GM21381 (cell line): ENCODE results near the gene PPP1R12A.
"Not testable (repeated sequence)": the region's sequence is repeated elsewhere in the genome, so short reads cannot be mapped to it uniquely, and the experiment has no call there.

Experiments used
- ATAC-seq: cut with Tn5 transposase; IDR thresholded peaks from one replicate; pipeline ENCODE4 v1.9.1; 2021; ENCODE audit warnings: mild to moderate bottlenecking, moderate library complexity; ENCODE audit not compliant: unreplicated experiment

PPP1R12A gene

DNA sequence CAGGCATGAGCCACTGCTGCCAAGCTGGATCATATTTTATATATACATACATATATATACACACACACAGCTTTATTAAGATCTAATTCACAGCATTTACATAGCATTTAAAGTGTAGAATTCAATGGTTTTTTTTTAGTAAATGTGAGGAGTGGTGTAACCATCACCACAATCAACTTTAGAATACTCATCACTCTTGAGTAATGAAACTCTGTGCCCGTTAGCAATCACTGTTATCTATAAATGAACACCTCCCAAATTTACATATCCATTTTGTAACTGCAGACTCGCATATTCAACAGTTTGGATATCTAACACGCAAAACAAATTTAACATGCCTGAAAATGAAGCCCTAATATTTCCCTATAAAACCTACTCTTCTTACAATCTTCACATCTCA, 90.9 kb downstream of the PPP1R12A start:
- no peak for ATAC-seq

DNA sequence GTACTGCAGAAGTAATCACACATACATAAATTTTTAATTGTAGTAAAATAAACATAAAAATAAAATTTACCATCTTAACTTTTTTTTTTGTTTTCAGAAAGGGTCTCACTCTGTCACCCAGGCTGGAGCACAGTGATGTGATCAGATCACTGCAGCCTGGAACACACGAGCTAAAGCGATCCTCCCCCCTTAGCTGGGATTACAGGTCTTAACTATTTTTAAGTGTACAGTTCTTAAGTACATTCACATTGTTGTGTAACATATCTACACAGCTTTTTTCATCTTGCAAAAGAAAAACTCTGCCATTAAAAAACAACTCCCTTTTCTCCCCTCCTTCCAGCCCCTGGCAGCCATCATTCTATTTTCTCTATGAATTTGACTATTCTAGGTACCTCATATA, 92.3 kb downstream of the PPP1R12A start:
- ATAC-seq: no peak

DNA sequence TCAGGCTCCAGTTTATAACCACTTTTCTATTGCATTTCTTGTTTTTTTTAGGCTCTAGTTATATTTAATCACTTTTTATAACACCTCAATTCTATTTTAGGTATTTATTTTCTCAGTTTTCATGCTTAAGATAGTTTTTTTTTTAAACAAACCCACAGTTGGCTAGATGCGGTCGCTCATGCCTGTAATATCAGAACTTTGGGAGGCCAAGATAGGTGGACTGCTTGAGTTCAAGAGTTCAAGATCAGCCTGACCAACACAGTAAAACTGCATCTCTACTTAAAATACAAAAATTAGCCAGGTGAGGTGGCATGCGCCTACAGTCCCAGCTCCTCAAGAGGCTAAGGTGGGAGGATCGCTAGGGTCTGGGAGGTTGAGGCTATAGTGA, 93.0 kb downstream of the PPP1R12A start:
- no peak for ATAC-seq

DNA sequence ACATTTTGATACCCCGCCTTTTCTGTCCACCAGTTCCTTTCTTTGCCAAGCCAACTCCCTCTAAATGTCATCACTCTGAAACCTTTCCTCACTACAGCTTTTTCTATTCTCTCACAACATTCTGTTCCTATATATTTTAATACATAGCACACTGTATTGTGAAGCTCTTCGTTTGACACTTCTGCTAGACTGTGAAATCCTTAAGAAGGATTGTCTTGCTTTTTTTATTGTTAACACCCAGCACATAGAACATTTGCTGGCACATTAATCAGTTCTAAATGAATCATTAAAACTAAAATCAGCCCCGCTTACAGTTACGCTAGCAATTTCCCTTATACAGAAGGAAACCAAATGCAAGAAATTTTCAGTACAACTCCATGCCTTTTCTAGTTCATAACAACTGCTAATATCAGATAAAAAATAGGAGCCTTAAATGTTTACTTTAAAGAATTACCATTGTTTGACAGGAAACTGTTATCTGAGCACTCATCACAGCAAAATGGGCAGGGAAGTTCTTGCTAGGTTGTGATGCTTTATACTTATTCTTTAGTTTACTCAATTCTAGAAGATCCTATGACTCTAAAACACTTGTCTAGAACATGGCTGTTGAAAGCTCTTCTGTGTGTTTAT, 93.5 kb downstream of the PPP1R12A start:
- ATAC-seq: no peak

DNA sequence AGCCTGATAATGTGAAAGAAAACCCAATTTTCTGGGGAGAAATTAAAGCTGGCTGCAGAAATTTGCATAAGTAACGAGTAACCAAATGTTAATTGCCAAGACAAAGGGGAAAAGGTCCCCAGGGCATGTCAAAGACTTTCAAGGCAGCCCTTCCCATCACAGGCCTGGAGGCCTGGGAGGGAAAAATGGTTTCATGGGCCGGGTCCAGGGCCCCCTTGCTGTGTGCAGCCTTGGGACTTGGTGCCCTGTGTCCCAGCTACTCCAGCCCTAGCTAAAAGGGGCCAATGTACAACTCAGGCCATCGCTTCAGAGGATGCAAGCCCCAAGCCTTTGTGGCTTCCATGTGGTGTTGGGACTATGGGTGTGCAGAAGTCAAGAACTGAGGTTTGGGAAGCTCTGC, 96.5 kb downstream of the PPP1R12A start:
- no peak for ATAC-seq

DNA sequence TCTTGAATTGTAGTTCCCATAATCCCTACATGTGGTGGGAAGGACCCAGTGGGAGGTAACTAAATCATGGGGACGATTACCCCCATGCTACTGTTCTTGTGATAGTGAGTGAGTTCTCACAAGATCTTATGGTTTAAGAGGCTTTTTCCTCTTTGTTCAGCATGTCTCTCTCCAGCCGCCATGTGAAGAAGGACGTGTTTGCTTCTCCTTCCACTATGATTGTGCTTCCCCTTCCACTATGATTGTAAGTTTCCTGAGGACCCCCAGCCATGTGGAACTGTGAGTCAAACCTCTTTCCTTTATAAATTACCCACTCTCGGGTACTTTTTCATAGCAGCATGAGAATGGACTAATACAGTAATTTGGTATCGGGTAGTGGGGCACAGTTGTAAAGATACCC, 97.3 kb downstream of the PPP1R12A start:
- no peak for ATAC-seq

DNA sequence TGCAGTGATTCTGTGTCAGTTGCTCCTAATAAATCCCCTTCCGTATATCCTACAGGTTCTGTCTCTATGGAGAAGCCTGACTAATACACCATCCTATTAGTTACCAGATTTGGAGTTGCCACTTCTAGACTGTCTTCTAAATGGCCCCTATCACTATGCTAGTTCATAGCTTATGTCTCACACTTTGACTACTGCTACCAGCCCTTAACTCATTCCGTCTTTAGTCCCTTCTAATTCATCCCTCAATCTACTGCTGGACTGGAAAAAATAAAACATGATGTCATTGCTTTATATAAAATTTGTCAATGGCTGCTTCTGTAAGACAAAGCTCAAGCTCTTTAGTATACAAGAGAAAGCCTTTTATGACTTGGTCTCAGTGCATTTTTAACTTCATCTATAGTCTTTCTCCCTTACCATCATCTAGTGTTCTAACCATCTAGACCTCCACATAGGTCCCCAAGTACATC, 99.5 kb downstream of the PPP1R12A start:
- ATAC-seq: no peak

DNA sequence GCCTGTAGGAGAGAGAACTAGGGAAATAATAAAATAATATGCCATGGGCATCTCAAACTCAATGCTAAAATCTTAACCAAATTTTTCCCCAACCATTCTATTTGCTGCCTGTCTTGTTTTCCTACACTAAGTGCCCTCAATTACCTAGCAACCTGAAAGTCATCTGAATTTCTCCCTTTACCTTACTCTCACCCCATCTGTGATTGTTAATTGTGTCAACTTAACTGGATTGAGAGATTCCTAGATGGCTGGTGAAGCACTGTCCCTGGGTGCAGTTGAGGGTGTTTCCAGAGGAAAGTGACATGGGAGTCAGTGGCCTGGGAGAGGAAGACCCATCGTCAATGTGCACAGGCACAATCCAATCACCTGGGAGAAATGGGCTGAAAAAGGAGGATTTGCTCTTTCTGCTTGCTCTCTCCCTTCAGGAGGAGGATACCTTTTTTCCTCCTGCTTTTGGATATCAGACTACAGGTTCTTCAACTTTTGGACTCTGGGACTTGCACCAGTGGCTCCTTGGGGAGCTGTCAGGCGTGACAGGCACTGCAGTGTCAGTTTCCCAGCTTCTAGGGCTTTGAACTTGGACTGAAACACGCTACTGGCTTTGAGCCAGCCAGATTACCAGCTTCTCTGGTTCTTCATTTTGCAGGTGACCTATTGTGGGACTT, 100.1 kb downstream of the PPP1R12A start:
- ATAC-seq: no peak

DNA sequence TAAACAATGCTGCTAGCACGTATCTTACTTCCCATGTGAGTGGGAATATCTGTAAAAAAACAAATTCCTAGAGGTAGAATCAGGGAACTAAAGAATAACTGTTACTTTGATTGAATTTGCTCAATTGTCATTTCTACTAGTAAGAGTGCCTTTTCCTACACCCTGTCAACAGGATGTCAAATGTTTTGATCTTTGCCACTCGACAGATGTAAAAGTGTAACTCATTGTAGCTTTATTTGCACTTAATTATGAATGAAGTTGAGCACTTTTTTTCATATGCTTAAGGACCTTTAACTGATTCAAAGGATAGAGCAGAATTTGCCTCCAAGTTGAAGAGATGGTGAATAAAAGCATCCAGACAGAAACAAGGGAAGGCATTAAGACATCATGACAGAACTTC, 104.5 kb downstream of the PPP1R12A start:
- ATAC-seq: no peak

DNA sequence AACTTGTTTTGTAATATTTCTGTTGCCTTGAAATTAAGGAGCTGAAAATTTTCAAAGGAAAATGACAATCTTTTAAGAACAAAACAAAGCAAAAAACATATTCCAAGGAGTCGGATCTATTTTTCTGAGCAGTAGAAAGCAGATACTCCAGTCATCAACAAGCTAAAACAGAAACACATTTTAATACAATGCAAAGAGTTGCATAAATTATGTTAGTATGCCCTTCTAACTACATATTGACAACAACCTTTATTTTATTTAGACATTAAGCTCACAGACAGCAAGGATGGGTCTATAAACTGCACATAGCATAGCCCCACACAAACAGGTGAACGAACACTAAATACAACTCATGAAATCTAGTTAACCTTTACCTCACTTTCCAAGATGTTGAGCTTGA, 106.0 kb downstream of the PPP1R12A start:
- ATAC-seq: no peak

DNA sequence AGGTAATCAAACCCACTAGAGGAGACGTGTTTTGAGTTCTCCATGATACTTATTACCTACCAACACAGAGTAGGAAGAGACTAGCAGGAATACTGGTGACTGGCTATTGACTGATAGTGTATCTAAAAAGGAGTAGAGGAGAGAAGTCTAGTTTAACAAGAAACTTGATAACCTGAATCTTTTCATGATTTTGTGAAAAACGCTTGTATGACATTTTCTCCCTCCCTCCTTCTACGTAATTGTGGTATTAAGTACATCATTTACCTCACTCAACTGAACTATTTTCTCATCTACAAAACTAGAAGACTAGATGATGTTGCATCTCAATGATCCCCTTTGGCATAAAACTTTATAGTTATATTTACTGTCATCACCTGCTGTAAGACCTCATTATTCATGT, 107.4 kb downstream of the PPP1R12A start:
- no peak for ATAC-seq

DNA sequence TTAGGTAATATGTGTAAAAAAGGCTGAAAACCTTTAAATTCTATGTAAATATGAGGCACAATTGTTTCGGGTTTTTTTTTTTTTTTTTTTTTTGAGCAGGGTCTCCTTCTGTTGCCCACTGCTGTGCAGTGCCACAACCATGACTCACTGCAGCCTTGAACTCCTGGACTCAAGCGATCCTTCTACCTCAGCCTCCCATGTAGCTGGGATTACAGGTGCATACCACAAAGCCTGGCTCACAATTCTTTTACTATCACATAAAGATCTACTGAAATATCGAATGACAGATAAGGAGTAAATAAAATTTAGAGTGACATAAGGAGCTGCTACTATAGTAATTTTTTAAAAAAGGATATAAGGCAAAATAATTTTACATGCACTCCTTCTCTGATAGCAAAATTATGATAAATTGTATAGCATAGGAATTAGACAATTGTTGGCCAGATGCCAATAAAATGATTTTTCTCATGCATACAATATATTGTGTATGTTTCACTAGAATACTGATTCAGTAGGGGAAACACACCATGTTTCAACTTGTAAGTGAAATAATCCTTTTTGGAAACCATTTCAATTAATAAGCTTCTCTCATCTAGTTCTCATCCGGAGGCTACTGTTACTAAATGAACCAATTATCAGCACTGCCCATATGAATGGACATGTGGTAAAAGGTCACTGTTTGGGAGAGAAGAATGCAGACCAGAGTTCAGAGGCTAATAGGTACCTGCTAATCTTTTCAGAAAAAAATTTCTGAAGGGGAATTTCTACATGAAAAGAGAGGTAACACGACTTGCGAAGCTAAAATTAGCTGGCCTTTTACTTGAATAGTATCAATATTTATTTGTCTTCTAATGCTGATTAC, 108.4 kb downstream of the PPP1R12A start:
- ATAC-seq: no peak

DNA sequence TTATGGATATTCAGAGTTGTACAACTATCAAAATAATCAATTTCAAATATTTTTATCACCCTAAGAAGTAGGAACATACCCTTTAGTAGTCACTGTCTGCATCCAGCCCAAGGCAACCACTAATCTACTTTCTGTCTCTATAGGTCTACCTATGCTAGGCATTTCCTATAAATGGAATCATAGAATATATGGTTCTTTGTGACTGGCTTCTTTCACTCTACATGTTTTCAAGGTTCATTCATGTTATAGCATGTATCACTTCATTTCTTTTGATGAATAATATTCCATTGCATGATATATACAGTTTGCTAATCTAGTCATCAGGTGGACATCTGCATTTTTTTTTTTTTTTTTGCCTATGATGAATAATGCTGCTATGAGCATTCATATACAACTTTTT, 112.4 kb downstream of the PPP1R12A start:
- ATAC-seq: no peak

DNA sequence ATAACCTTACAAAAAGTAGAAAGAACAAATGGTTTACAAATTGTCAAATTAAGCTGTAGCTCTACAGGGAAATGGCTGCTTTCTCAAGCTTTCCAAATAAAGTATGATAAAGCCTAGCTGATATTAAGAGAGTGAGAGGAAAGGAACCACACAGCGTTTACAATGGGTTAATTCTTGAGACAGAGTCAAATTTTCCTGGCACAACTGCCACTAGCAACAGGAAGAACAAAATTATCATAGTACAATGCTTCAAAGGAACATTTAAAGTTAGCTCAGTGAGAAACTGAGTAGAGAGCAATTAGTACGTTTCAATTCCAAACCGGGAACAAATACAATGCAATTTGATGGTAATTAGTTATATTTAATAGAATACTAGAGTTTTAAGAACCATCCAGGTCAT, 116.0 kb downstream of the PPP1R12A start:
- ATAC-seq: no peak

DNA sequence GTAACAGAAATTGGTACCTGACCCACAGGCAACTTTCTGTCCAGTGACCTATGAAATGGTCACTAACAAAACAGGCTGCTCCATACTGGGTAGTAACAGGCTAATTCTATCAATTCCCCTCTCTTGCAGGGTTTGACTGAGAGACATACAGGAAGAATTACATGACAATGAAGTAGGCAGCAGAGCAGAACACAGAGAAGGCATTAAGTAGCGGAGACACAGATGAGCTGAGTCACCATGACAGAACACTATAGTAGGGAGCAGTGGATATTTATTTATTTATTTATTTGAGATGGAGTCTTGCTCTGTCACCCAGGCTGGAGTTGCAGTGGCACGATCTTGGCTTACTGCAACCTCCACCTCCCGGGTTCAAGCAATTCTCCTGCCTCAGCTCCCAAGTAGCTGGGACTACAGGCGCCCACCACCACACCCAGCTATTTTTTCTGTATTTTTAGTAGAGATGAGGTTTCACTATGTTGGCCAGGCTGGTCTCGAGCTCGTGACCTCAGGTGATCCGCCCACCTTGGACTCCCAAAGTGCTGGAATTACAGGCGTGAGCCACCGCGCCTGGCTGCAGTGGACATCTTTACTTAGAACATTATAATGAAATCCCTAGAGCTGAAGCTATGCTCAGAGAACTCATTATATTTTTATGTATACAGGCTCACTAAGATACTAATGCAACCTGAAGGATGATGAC, 150.4 kb downstream of the PPP1R12A start:
- not testable (repeated sequence) for ATAC-seq

DNA sequence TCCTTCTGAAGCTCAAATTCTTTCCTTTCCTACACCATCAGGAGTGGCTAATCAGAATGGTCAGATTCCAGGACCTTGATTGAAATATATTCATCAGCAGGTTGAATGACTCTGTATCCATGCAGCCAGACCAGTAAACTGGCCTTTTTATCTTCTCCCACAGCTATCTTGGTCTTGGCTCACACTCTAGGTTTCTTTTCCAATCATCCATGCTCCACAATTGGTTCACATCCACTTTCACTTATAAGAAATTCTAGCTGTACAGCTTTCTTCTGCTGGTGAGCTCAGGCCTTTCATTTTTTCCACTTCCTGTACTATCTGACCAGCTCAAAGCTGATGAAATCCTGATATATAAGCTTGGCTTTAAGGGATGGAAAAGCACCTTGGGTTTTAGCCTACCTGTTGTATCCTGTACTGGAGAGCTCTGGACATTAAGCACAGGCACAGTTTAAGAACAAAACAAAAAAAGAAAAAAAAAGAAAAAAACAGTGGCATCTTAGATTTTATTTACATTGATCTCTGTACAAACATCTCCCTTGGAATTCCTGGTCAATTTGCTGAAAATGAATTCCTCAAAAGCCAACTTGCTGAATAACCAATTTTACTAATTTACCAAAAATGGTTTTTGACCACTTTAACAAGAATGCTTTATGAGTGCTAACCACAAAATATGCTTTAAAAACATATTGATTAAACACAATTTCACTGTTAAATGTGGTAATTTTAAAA, 152.6 kb downstream of the PPP1R12A start:
- ATAC-seq: no peak

DNA sequence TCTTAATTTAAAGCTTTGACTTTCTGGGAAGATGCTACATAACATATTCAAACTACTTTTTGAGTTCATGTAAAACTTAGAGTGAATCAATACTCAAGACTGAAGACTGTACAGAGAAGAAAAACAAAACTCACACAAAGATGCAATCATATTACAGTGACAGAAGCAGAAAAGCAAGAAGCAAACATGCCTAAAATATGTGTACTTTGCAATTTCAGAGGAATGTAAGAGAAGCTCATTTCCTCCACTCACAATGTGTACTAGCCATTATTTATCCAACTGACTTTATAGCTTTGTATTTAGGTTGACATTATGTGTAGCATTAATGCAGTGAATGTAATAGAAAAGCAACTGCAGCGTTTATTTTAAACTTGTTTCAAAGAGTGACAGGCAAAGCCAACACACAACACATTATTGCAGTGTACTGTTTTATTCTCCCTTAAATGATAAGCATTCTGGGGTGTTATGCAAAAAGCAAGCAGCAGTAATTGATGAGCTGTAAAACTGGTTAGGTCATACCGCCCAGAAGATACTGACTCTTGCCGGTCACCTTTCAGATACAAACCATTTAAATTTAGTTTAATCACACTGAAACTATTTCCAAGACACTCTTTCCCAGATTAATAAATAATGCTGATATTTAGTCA, 156.0 kb downstream of the PPP1R12A start:
- no peak for ATAC-seq

DNA sequence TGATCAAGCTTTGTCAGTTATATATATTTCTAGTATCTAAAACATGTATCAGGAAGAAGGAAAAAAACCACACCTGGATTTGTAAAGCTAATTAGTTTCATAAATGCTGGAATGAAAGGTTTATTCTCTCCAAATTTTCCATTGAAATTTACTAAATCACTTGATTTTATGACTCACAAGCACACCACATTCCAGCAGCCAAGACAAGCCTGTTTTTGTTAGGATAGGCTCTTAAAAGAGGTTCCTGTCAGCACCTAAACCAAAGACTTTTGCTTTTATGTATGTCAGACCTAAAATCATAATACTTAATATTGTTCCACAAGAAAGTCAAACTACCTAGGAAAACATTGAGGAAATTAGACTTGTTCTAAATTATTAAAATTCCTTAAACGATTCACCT, 158.8 kb downstream of the PPP1R12A start:
- no peak for ATAC-seq

DNA sequence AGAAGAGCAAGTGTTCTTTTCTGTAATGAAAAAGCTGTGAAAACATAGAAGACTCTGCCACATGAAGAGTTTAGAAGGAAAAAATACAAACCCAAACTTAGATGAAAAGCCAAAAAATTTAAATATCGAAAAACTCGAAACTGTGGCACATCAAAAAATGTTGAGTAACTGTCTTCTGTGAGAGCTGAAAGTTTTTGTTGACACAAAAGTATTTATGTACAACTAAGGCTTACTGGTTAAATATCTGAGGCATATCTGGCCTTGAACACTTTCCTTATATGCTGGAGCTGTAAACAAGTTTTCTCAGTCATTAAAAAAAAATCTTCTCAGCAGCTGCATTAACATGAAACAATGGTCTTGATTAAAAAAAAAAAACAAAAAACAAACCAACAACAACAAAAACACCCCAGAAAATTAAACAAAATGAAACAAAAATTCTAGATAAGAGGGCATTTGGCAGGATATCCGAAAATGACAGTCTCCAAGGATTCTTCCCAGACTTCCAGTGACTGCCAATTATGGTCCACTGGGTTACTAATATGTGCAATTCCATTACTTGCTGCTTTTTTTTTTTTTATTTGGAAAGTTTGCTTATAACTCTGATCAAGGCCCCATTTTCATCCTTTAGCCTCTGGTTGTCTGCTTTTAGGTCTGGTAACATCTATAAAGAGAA, 159.4 kb downstream of the PPP1R12A start:
- ATAC-seq: no peak

DNA sequence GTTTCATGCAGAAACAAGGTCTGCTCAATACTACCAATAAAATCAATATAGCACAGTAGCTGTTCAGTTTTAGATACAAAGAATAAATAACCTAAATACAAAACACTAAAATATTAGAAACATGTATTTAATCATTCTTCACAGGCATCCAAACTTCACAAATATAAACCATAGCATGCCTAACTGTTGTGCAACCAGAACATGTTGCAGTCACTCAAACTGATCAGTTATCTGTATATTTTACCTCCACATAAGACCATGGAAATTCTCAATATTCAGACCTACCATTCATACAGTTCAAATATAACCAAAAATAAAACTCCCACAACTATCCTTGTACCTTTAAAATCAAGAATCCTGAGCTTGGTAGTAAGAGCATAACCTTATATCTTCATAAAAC, 161.0 kb downstream of the PPP1R12A start:
- ATAC-seq: no peak
